SK-N-SH treated with all-trans-retinoic acid at 6 μM for 48 hours (cell line): ENCODE results near the gene PCBD1.

ENCODE experiments used
- ATAC-seq: fragments of 200-7000 bp; cut with Tn5 transposase; 3 replicates; pipeline ENCODE4 v1.9.1; 2020; ENCODE audit warnings: mild to moderate bottlenecking, moderate library complexity
- ARNTL ChIP-seq: fragments of 450-650 bp; formaldehyde crosslinking; IDR thresholded peaks from 2 replicates; pipeline ENCODE4 v1.5.0; 2020; ENCODE audit warnings: low read depth, mild to moderate bottlenecking, moderate library complexity, borderline replicate concordance
- BACH2 ChIP-seq: fragments of 250-450 bp; sonication (Bioruptor Pico); IDR thresholded peaks from 2 replicates; pipeline ENCODE4 v1.9.0; 2021; ENCODE audit warnings: mild to moderate bottlenecking, borderline replicate concordance
- CREB5 ChIP-seq: fragments of 250-450 bp; sonication (Bioruptor Pico); IDR thresholded peaks from 2 replicates; pipeline ENCODE4 v1.5.1; 2020; ENCODE audit warnings: low read depth, mild to moderate bottlenecking, moderate library complexity
- CSRNP3 ChIP-seq: fragments of 250-450 bp; sonication (Bioruptor Pico); IDR thresholded peaks from 2 replicates; pipeline ENCODE4 v1.5.1; 2021; ENCODE audit warnings: mild to moderate bottlenecking, moderate library complexity
- ESRRG ChIP-seq: fragments of 250-450 bp; sonication (Bioruptor Pico); IDR thresholded peaks from 2 replicates; pipeline ENCODE4 v1.6.1; 2021; ENCODE audit warnings: mild to moderate bottlenecking
- GLIS3 ChIP-seq: fragments of 250-450 bp; sonication (Bioruptor Pico); IDR thresholded peaks from 2 replicates; pipeline ENCODE4 v1.5.0; 2020; ENCODE audit warnings: mild to moderate bottlenecking, moderate library complexity
- ISL1 ChIP-seq: fragments of 250-450 bp; sonication (Bioruptor Pico); IDR thresholded peaks from 2 replicates; pipeline ENCODE4 v2.1.2; 2022; ENCODE audit warnings: mild to moderate bottlenecking, moderate library complexity
- OSR1 ChIP-seq: fragments of 250-450 bp; sonication (Bioruptor Pico); IDR thresholded peaks from 2 replicates; pipeline ENCODE4 v1.8.0; 2022; ENCODE audit warnings: moderate library complexity, mild to moderate bottlenecking, inconsistent platforms
- PATZ1 ChIP-seq: fragments of 250-450 bp; sonication (Bioruptor Pico); IDR thresholded peaks from 2 replicates; pipeline ENCODE4 v1.8.0; 2020; ENCODE audit warnings: mild to moderate bottlenecking, moderate library complexity, borderline replicate concordance
- POU6F1 ChIP-seq: fragments of 250-450 bp; sonication (Bioruptor Pico); IDR thresholded peaks from 2 replicates; pipeline ENCODE4 v1.8.0; 2021; ENCODE audit warnings: low read depth, mild to moderate bottlenecking, moderate library complexity, borderline replicate concordance
- PPARA ChIP-seq: fragments of 250-450 bp; sonication (Bioruptor Pico); IDR thresholded peaks from 2 replicates; pipeline ENCODE4 v1.5.0; 2020; ENCODE audit warnings: mild to moderate bottlenecking, borderline replicate concordance
- RARB ChIP-seq: fragments of 250-450 bp; sonication (Bioruptor Pico); IDR thresholded peaks from 2 replicates; pipeline ENCODE4 v1.8.0; 2021; ENCODE audit warnings: mild to moderate bottlenecking, moderate library complexity
- SNAI2 ChIP-seq: fragments of 250-450 bp; sonication (Bioruptor Pico); IDR thresholded peaks from 2 replicates; pipeline ENCODE4 v1.5.0; 2020; ENCODE audit warnings: mild to moderate bottlenecking, moderate library complexity
- TCF4 ChIP-seq: fragments of 250-450 bp; sonication (Bioruptor Pico); IDR thresholded peaks from 2 replicates; pipeline ENCODE4 v1.8.0; 2021; ENCODE audit warnings: mild to moderate bottlenecking, moderate library complexity, borderline replicate concordance
- TOX ChIP-seq: fragments of 250-450 bp; sonication (Bioruptor Pico); IDR thresholded peaks from 2 replicates; pipeline ENCODE4 v1.8.0; 2021; ENCODE audit warnings: mild to moderate bottlenecking, moderate library complexity, borderline replicate concordance
- TSHZ2 ChIP-seq: fragments of 250-450 bp; sonication (Bioruptor Pico); IDR thresholded peaks from 2 replicates; pipeline ENCODE4 v1.5.0; 2020; ENCODE audit warnings: mild to moderate bottlenecking, moderate library complexity
- ZC3H10 ChIP-seq: fragments of 250-450 bp; sonication (Bioruptor Pico); IDR thresholded peaks from 2 replicates; pipeline ENCODE4 v1.5.1; 2021; ENCODE audit warnings: mild to moderate bottlenecking, moderate library complexity
- ZFP3 ChIP-seq: fragments of 250-450 bp; sonication (Bioruptor Pico); IDR thresholded peaks from 2 replicates; pipeline ENCODE4 v1.5.0; 2020; ENCODE audit warnings: mild to moderate bottlenecking, moderate library complexity
- ZFP30 ChIP-seq: fragments of 450-650 bp; formaldehyde crosslinking; IDR thresholded peaks from 2 replicates; pipeline ENCODE4 v1.5.0; 2022; ENCODE audit warnings: mild to moderate bottlenecking, moderate library complexity
- ZNF565 ChIP-seq: fragments of 450-650 bp; formaldehyde crosslinking; conservative IDR thresholded peaks from 2 replicates; pipeline ENCODE4 v1.5.0; 2020; ENCODE audit warnings: low read depth, mild to moderate bottlenecking, moderate library complexity

Gene PCBD1

GRCh38 chr10:70908406-70909296 is 20.3 kb upstream of the PCBD1 start (continued):
- TF ChIP-seq CREB5 (no peak), ZC3H10 (no peak), CSRNP3 (CRISPR knock-in tag) (no peak), RARB (CRISPR knock-in tag) (no peak), ZFP30 (CRISPR knock-in tag) (no peak), ARNTL (CRISPR knock-in tag) (no peak), GLIS3 (CRISPR knock-in tag) (no peak), PATZ1 (no peak), TCF4 (no peak)

GRCh38 chr10:70907637-70908405 is 19.5 kb upstream of the PCBD1 start:
- ATAC-seq: no peak
- no peak for TF ChIP-seq ESRRG (CRISPR knock-in tag)
- no peak for TF ChIP-seq ZFP30 (CRISPR knock-in tag)
- TF ChIP-seq RARB (CRISPR knock-in tag): no peak
- TF ChIP-seq GLIS3 (CRISPR knock-in tag): no peak
- TF ChIP-seq PATZ1: no peak
- no peak for TF ChIP-seq OSR1 (CRISPR knock-in tag)
- no peak for TF ChIP-seq ZFP3 (CRISPR knock-in tag)
- no peak for TF ChIP-seq SNAI2
- no peak for TF ChIP-seq ZNF565 (CRISPR knock-in tag)
- no peak for TF ChIP-seq ARNTL (CRISPR knock-in tag)
- no peak for TF ChIP-seq TSHZ2 (CRISPR knock-in tag)
- TF ChIP-seq CSRNP3 (CRISPR knock-in tag): no peak
- TF ChIP-seq BACH2: no peak
- TF ChIP-seq TOX (CRISPR knock-in tag): no peak
- TF ChIP-seq POU6F1 (CRISPR knock-in tag): no peak
- TF ChIP-seq TCF4: no peak
- TF ChIP-seq ISL1 (CRISPR knock-in tag): no peak
- no peak for TF ChIP-seq PPARA (CRISPR knock-in tag)
